GM03348 (cell line): Measurements from ENCODE around the gene MAML3.

Experiments
- DNase-seq: peaks from one replicate; pipeline ENCODE4 v3.0.0; 2012; ENCODE audit warnings: low spot score

MAML3 gene

GRCh38 chr4:140071806-140072205 lies 82.2 kb downstream of the MAML3 start:
- DNase-seq: peak; percentile 89

- DNase-seq: no peak
These were observed 83.0 kb downstream of the MAML3 start for GRCh38 chr4:140070973-140071372.

- DNase-seq: no peak
These were observed 83.6 kb downstream of the MAML3 start for GRCh38 chr4:140070366-140070765.

- DNase-seq: peak; percentile 55
These were observed 84.9 kb downstream of the MAML3 start for GRCh38 chr4:140069066-140069465.

- DNase-seq: no peak
These were observed 85.7 kb downstream of the MAML3 start for GRCh38 chr4:140068271-140068670.

- DNase-seq: no peak
These were observed 87.7 kb downstream of the MAML3 start for GRCh38 chr4:140066031-140066930.

- DNase-seq: no peak
These were observed 88.6 kb downstream of the MAML3 start for GRCh38 chr4:140065393-140065792.

GRCh38 chr4:140061659-140062289 lies 92.2 kb downstream of the MAML3 start:
- no peak for DNase-seq

GRCh38 chr4:140061194-140061593 lies 92.8 kb downstream of the MAML3 start:
- DNase-seq: no peak

GRCh38 chr4:140059159-140059558 lies 94.8 kb downstream of the MAML3 start:
- DNase-seq: peak; percentile 31

GRCh38 chr4:140057701-140058100 lies 96.3 kb downstream of the MAML3 start:
- DNase-seq: no peak

GRCh38 chr4:140056015-140056414 lies 98.0 kb downstream of the MAML3 start:
- DNase-seq: no peak

- no peak for DNase-seq
These were observed 99.1 kb downstream of the MAML3 start for GRCh38 chr4:140054861-140055260.

GRCh38 chr4:140053185-140053584 lies 100.8 kb downstream of the MAML3 start:
- no peak for DNase-seq

GRCh38 chr4:140052050-140052449 lies 101.9 kb downstream of the MAML3 start:
- DNase-seq: peak; percentile 64

- no peak for DNase-seq
These were observed 103.9 kb downstream of the MAML3 start for GRCh38 chr4:140049849-140050637.

- DNase-seq: peak; percentile 47
These were observed 104.7 kb downstream of the MAML3 start for GRCh38 chr4:140049024-140049848.

- DNase-seq: no peak
These were observed 105.5 kb downstream of the MAML3 start for GRCh38 chr4:140048419-140048995.

- DNase-seq: no peak
These were observed 106.2 kb downstream of the MAML3 start for GRCh38 chr4:140047786-140048185.

- DNase-seq: no peak
These were observed 106.9 kb downstream of the MAML3 start for GRCh38 chr4:140047017-140047640.

GRCh38 chr4:140046543-140046942 lies 107.4 kb downstream of the MAML3 start:
- no peak for DNase-seq
